Loucy (cell line): ENCODE results near the gene ATP5MK.

ENCODE experiments used
- H2AFZ ChIP-seq: fragments of 200-600 bp; sonication (generic); 2 replicates; pipeline ENCODE4 v1.6.0; 2016; ENCODE audit warnings: antibody characterized with exemption, mild to moderate bottlenecking, low read length, moderate library complexity
- H3F3A ChIP-seq: fragments of 200-600 bp; 2 replicates; pipeline ENCODE4 v1.6.0; 2016; ENCODE audit warnings: antibody characterized with exemption, low read depth, mild to moderate bottlenecking
- H3K27me3 ChIP-seq: fragments of 200-600 bp; sonication (generic); 2 replicates; pipeline ENCODE4 v1.6.1; 2014; ENCODE audit warnings: low read length, mild to moderate bottlenecking; ENCODE audit not compliant: insufficient read depth, poor library complexity, severe bottlenecking
- H3K36me3 ChIP-seq: fragments of 200-600 bp; sonication (generic); 2 replicates; pipeline ENCODE4 v1.6.1; 2016; ENCODE audit warnings: low read length; ENCODE audit not compliant: insufficient read depth
- H3K4me1 ChIP-seq: fragments of 200-600 bp; sonication (generic); 2 replicates; pipeline ENCODE4 v1.5.1; 2014; ENCODE audit warnings: low read length, mild to moderate bottlenecking; ENCODE audit not compliant: insufficient read depth, poor library complexity, severe bottlenecking
- H3K4me2 ChIP-seq: fragments of 200-600 bp; sonication (generic); 2 replicates; pipeline ENCODE4 v1.6.0; 2014; ENCODE audit warnings: antibody characterized with exemption, low read length, low read depth, mild to moderate bottlenecking; ENCODE audit not compliant: poor library complexity, severe bottlenecking
- H3K4me3 ChIP-seq: fragments of 200-600 bp; sonication (generic); 2 replicates; pipeline ENCODE4 v1.5.1; 2014; ENCODE audit warnings: low read length, mild to moderate bottlenecking, mixed read lengths; ENCODE audit not compliant: poor library complexity, severe bottlenecking
- H3K79me2 ChIP-seq: fragments of 200-600 bp; sonication (generic); 2 replicates; pipeline ENCODE4 v1.6.1; 2014; ENCODE audit warnings: low read length; ENCODE audit not compliant: insufficient read depth
- H3K9ac ChIP-seq: fragments of 200-600 bp; sonication (generic); 2 replicates; pipeline ENCODE4 v1.6.0; 2014; ENCODE audit warnings: mild to moderate bottlenecking, low read depth, low read length, moderate library complexity; ENCODE audit not compliant: poor library complexity, severe bottlenecking
- H3K9me2 ChIP-seq: fragments of 200-600 bp; sonication (generic); replicated peaks from 2 replicates; pipeline ENCODE4 v1.6.1; 2016; ENCODE audit warnings: low read depth, low read length, mixed read lengths
- H3K9me3 ChIP-seq: fragments of 200-600 bp; sonication (generic); 2 replicates; pipeline ENCODE4 v1.6.1; 2014; ENCODE audit warnings: mild to moderate bottlenecking, antibody characterized with exemption, low read length, low read depth; ENCODE audit not compliant: insufficient read depth
- H4K20me1 ChIP-seq: fragments of 200-600 bp; sonication (generic); 2 replicates; pipeline ENCODE4 v1.6.0; 2014; ENCODE audit warnings: antibody characterized with exemption, low read length, mild to moderate bottlenecking; ENCODE audit not compliant: insufficient read depth, poor library complexity, severe bottlenecking
- CTCF ChIP-seq: fragments of 200-600 bp; sonication (generic); conservative IDR thresholded peaks from 2 replicates; pipeline ENCODE4 v1.5.1; 2014; ENCODE audit warnings: mild to moderate bottlenecking, antibody characterized with exemption, low read length
- EZH2phosphoT487 ChIP-seq: fragments of 200-600 bp; IDR thresholded peaks from 2 replicates; pipeline ENCODE4 v1.6.1; 2018; ENCODE audit warnings: antibody characterized with exemption, mild to moderate bottlenecking, moderate library complexity, borderline replicate concordance

Gene ATP5MK

GRCh38 chr10:103396789-103397087 lies 463 bp upstream of the ATP5MK start:
- H3K4me1 ChIP-seq: peaks cover 56% of the 10 kb centered on the region
- TF ChIP-seq EZH2phosphoT487 (no peak), CTCF (no peak)
- H3K36me3 ChIP-seq: no peaks in the 10 kb centered on the region
- H3K9me3 ChIP-seq: no peaks in the 10 kb centered on the region
- H2AFZ ChIP-seq: peak overlapping the region; percentile 78
- H3K9me2 ChIP-seq: no peaks in the 10 kb centered on the region
- no peaks in the 10 kb centered on the region for H3K27me3 ChIP-seq
- H3K79me2 ChIP-seq: peaks cover 86% of the 10 kb centered on the region
- no peaks in the 10 kb centered on the region for H3F3A ChIP-seq
- H4K20me1 ChIP-seq: peaks cover 27% of the 10 kb centered on the region
- peak overlapping the region; percentile 94 for H3K4me2 ChIP-seq
- H3K9ac ChIP-seq: peak overlapping the region; percentile 94
- H3K4me3 ChIP-seq: peak overlapping the region; percentile 92

- Histone ChIP-seq H3K9ac (peak overlapping the region; percentile 94), H3K9me2 (no peaks in the 10 kb centered on the region), H3K4me3 (peak overlapping the region; percentile 92), H3K27me3 (no peaks in the 10 kb centered on the region), H3K79me2 (peaks cover 96% of the 10 kb centered on the region), H3K9me3 (no peaks in the 10 kb centered on the region), H4K20me1 (peaks cover 27% of the 10 kb centered on the region), H3K36me3 (peaks cover 6% of the 10 kb centered on the region; the same call in 1 of the 2 replicates), H3F3A (no peaks in the 10 kb centered on the region), H3K4me2 (peak overlapping the region; percentile 74), H3K4me1 (peaks cover 56% of the 10 kb centered on the region), H2AFZ (peak overlapping the region; percentile 56)
- TF ChIP-seq CTCF: no peak
- TF ChIP-seq EZH2phosphoT487: no peak
Observed at GRCh38 chr10:103395754-103396066, 565 bp downstream of the ATP5MK start.

GRCh38 chr10:103394180-103394579 lies 2.1 kb downstream of the ATP5MK start:
- H3K4me1 ChIP-seq: peaks cover 45% of the 10 kb centered on the region
- peak overlapping the region; percentile 92 for H3K4me3 ChIP-seq
- H2AFZ ChIP-seq: no peak overlapping the region
- no peaks in the 10 kb centered on the region for H3F3A ChIP-seq
- no peaks in the 10 kb centered on the region for H3K9me2 ChIP-seq
- peaks cover 83% of the 10 kb centered on the region for H3K79me2 ChIP-seq
- no peaks in the 10 kb centered on the region for H3K9me3 ChIP-seq
- TF ChIP-seq EZH2phosphoT487 (no peak), CTCF (no peak)
- H3K9ac ChIP-seq: peak overlapping the region; percentile 94
- H3K4me2 ChIP-seq: peak overlapping the region; percentile 74
- no peaks in the 10 kb centered on the region for H3K27me3 ChIP-seq
- H4K20me1 ChIP-seq: peaks cover 24% of the 10 kb centered on the region
- peaks cover 19% of the 10 kb centered on the region; the same call in 1 of the 2 replicates for H3K36me3 ChIP-seq
